ENCODE data around the gene TSPY4. TPM values are rescaled to one million over a fixed set of nuclear protein-coding genes. Genes with fewer than 3 reads are reported as not detected.
"Not testable (repeated sequence)": the region's sequence is repeated elsewhere in the genome, so short reads cannot be mapped to it uniquely, and the experiment has no call there.

Gene TSPY4
- not detected for total RNA-seq
- not detected for polyA plus RNA-seq

GRCh38 chrY:9337164-9337563, at the start of gene TSPY4:
TSPY4 (plus strand) TSS chrY:9337464; CDS start chrY:9337510, 46 bp downstream.
- FAIRE-seq; intact Hi-C loops (cut with DNase I); H3K9me3 ChIP-seq; ATAC-seq; H3K27me3 ChIP-seq; H3K36me3 ChIP-seq; H3K4me1 ChIP-seq; H3K27ac ChIP-seq; H3K4me3 ChIP-seq; DNase-seq: not testable (repeated sequence)
- WGBS, 2 donors: 76% methylated on average over 12 of the region's 26 CpGs; no CpG with 5 or more reads in 1 of the 2 donors

- intact Hi-C loops (cut with DNase I): no loop called here
- no peak for TF ChIP-seq CTCF (IDR thresholded peaks at IDR 0.05)
- FAIRE-seq: no peak
These were observed 16.3 kb upstream of the TSPY4 start for GRCh38 chrY:9320996-9321395.

GRCh38 chrY:9357497-9357896, 20.2 kb downstream of the TSPY4 start, which contains the start of gene TSPY8:
TSPY8 (plus strand) TSS chrY:9357797; CDS start chrY:9357843, 46 bp downstream.
- intact Hi-C loops (cut with DNase I); ATAC-seq; FAIRE-seq: not testable (repeated sequence)

More at GRCh38 chrY:9320996-9321395, 16.3 kb upstream of the TSPY4 start:
- H3K4me3 ChIP-seq: no peak overlapping the region
- no peaks in the 10 kb centered on the region for H3K4me1 ChIP-seq
- ATAC-seq (no peak), DNase-seq (no peak)
- no peaks in the 10 kb centered on the region for H3K9me3 ChIP-seq
- H3K27me3 ChIP-seq: no peaks in the 10 kb centered on the region
- no peaks in the 10 kb centered on the region for H3K36me3 ChIP-seq
- 42% methylated on average over 7 of the region's 7 CpGs; no CpG with 5 or more reads in 1 of the 2 donors for WGBS, 2 donors
- no peak overlapping the region for H3K27ac ChIP-seq

More at GRCh38 chrY:9357497-9357896, 20.2 kb downstream of the TSPY4 start, which contains the start of gene TSPY8:
- H3K27me3 ChIP-seq, H3K9me3 ChIP-seq, DNase-seq, H3K4me3 ChIP-seq, H3K4me1 ChIP-seq, H3K36me3 ChIP-seq, H3K27ac ChIP-seq: not testable (repeated sequence)
- 75% methylated on average over 9 of the region's 25 CpGs; no CpG with 5 or more reads in 1 of the 2 donors for WGBS, 2 donors

Other genes with a start within 250 kb of the TSPY4 start
- gene TSPY8, start 20.3 kb downstream of the TSPY4 start, total RNA-seq: not detected
- not detected for gene TSPY8, start 20.3 kb downstream of the TSPY4 start, polyA plus RNA-seq
- gene TSPY3, start 61.0 kb downstream of the TSPY4 start, total RNA-seq: not detected
- gene TSPY3, start 61.0 kb downstream of the TSPY4 start, polyA plus RNA-seq: not detected
- not detected for gene TSPY1, start 129.5 kb downstream of the TSPY4 start, total RNA-seq
- gene TSPY1, start 129.5 kb downstream of the TSPY4 start, polyA plus RNA-seq: not detected
- not detected for gene TSPY9, start 149.8 kb downstream of the TSPY4 start, total RNA-seq
- not detected for gene TSPY9, start 149.8 kb downstream of the TSPY4 start, polyA plus RNA-seq
- not detected for gene TSPY10, start 190.4 kb downstream of the TSPY4 start, total RNA-seq
- gene TSPY10, start 190.4 kb downstream of the TSPY4 start, polyA plus RNA-seq: not detected

All from pancreas (tissue), 10 donors.